Measurements from ENCODE around the gene REPS2.

REPS2 gene

GRCh38 chrX:17082831-17083230 is 136.4 kb downstream of the REPS2 start:
- DNase-seq (ENCODE audit: low spot score) = peak; percentile 66

DNA sequence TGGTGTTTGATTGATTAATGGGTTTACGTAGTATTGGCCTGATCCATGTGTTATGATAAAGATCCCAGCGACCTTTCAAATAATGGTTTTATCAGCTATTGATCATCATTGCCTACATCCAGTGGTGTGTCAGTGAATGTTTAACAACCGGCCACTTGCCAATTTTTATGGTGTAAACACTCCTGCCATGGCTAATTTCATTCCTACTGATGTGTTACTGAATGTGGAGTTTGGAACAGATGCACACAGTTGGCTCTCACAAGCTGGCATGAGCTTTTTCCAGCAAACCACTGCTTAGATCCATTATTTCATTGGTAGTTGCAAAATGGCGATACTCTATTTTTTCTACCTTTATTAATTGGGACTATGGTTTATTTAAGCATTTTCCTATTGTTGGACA is 139.9 kb downstream of the REPS2 start:
- no peak for DNase-seq (ENCODE audit: low spot score)

- DNase-seq (ENCODE audit: low spot score) = no peak
Observed at GRCh38 chrX:17095161-17095560, 148.7 kb downstream of the REPS2 start.

- DNase-seq (ENCODE audit: low spot score) = no peak
Observed at GRCh38 chrX:17098516-17099247, 152.2 kb downstream of the REPS2 start.

DNA sequence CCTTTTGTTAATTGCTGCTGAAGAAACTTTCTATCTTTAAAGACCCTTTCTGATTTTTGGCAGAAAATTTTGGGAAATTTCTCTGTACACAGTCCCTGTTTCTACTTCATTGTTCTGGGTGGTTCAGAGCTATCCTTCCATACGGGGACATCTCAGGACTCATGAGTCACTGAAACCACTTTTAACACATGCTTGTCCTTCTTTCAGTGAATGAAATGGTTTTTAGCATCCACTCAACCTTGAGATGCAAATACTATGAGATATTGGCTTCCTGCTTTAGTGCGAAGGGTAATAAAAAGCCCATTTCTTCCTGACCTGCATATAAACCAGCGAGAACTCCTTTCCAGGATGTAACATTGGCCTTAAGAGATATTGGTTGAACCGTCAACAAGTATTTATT is 158.0 kb downstream of the REPS2 start:
- DNase-seq (ENCODE audit: low spot score) = no peak

- no peak for DNase-seq (ENCODE audit: low spot score)
Observed at GRCh38 chrX:17120816-17121215, 174.4 kb downstream of the REPS2 start.

DNA sequence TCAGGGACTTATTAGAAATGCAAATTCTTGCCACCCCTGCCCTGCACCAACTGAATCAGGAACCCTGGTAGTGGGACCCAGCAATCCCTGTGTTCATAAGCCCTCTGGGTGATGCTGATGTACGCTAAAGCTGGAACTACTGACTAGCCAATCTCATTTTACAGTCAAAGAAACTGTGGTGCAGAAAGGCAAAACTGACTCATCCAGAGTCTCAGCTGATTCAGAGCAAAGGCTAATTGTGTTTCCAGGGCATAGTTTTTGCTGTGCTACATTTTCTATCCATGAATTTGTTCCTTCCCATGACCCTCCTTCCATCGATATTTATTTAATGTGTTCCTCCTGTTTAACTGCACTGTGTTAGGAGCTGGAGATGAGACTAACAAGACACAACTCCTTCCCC is 207.5 kb downstream of the REPS2 start:
- no peak for DNase-seq (ENCODE audit: low spot score)

DNA sequence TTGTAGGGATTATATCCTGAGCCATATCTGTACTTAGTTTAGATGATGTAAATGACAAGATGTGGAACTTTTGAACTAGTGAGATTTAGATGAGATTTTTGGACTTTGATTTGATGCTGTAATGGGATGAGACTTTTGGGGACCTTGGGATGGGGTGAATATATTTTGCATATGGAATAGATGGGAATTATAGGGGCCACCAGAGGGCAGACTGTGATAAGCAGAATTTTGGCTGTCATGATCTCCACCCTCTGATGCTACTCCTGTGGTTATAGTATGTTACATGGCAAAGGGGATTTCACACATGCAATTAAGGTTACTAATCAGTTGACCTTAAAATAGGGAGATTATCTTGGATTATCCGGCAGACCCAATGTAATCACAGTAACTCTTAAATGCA is 214.5 kb downstream of the REPS2 start:
- DNase-seq (ENCODE audit: low spot score) = no peak

DNA sequence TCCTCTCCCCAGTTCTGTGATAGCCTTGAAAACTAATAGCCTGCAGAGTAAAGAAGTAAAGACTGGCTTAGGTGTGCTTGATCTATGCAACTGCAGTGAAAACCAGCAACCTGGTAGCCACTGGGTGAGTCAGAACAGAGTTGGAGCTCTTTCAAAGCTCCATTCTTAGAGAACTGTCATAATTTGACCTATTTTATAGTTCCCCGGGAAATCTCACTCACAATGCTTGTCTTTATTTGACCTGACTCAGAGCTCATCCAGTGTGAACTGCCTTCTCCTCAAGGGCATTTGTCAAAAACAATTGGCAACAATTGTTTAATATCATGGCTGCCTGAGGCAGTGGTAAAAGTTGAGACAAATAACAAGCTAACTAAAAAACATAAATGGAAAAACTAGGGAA is 215.5 kb downstream of the REPS2 start:
- DNase-seq (ENCODE audit: low spot score) = no peak

- no peak for DNase-seq (ENCODE audit: low spot score)
Observed at GRCh38 chrX:17164079-17164478, 217.6 kb downstream of the REPS2 start.

DNA sequence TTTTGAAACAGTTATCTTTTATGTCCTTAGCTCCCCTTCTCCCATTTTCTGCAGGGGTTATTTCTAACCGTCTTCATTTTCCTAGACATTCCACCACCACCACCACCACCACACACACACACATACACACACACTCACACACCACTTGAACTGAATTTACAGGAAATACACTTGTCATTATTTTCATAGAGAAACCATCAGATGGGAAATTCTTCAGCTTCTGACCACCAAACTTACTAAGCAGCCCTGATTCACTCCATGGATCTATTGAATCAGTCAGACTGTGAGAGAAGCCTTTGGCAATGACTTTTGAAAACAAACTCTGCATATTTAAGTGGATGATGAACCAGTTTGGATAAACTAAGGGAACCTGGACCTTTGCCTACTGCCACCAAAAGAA is 218.5 kb downstream of the REPS2 start:
- DNase-seq (ENCODE audit: low spot score) = no peak

GRCh38 chrX:17167915-17168314 is 221.5 kb downstream of the REPS2 start:
- DNase-seq (ENCODE audit: low spot score) = no peak

DNA sequence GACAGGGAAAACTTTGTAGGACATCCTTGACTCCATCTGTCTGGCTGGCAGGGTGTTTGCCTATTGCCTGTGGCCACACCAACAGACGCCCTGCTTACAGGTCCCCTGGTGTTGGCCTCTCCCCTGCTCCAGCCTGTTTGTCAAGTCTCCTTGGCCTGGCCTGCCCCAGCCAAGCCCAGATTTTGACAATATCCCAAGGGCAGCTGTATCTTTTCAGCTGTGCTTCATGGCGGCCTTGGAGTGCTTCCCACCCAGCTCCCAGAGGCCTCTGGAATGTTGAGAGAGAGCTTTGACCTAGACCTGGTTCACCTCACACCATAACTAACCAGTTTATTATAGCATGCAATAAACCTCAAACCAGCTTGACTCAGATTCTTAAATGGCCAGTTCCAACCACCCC is 224.5 kb downstream of the REPS2 start:
- no peak for DNase-seq (ENCODE audit: low spot score)

DNA sequence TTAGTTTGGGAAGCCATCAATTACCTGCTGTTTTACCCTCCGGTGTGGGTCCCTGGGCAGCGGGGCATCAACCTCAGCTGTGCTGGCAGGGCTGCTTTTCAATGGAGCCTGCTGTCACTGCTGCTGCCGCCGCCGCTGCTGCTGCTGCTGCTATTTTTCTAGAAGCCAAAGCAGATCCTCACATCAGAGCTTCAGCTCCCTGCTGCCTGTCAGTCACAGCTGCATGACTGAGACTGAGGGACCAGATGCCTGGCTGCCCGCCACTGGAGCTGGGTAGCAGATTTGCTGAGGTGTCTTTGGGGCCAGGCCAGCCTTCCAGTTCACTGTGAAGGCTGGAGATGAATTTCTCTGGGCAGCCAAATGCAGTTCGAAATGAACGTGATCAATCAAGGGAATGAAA is 228.2 kb downstream of the REPS2 start:
- no peak for DNase-seq (ENCODE audit: low spot score)

DNA sequence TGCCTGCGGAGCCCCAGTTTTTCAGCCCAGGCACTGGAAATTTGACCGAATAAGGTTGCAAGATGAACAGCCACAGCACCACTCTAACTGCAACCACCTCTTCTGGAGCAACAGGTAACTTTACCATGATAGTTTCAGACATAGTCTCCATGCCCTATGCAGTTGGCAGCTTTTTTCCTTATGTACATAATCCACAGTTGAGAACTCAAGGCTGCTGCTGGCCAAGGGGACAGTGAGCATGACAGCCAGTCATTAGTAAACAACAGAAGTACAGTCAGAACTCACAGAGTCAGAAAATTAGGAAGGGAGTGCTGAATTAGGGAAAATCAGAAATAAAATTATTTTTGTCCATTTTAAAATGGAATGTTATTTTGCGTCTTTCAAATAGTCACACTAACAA is 235.9 kb downstream of the REPS2 start:
- DNase-seq (ENCODE audit: low spot score) = no peak

DNA sequence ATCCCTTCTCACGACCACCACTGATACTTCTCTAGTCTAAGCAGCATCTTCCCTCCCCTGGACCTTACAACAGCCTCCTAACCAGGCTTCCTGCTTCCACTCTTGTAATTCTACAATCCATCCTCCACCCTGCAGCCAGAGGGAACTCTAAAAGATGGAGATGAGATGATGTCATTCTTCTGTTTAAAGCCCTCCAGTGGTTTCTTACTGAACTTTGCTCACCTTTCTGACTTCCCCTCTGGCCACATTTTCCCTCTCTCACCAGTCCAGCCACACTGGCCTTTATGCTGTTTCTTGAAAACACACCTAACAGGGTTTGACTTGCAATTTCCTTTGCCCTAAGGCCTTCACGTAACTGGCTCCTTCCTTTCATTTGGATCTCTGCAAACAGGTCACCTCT is 237.1 kb downstream of the REPS2 start:
- no peak for DNase-seq (ENCODE audit: low spot score)

DNA sequence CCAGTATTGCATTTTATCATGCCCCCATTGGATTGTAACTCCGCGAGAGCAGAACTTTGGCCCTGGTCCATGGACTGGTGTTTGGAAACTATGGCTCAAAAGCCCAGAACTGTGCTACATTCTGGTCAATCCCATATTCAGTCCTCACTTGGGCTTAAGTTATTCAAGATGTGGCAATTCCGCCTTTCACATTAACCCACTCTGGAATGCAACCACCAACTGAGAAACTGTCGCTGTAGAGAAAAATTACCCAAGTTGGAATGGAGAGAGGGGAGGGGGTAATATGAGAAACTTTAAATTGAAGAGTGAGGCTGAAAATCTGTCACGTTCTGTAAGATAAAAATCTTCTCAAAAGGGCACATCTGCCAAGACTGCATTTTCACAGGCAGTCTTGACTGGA is 239.0 kb downstream of the REPS2 start:
- DNase-seq (ENCODE audit: low spot score) = no peak

- no peak for DNase-seq (ENCODE audit: low spot score)
Observed at GRCh38 chrX:17187136-17187756, 240.8 kb downstream of the REPS2 start.

GRCh38 chrX:17192106-17192505 is 245.6 kb downstream of the REPS2 start:
- no peak for DNase-seq (ENCODE audit: low spot score)
